Measurements from ENCODE around the gene HOXB3. TPM values are rescaled to one million over a fixed set of nuclear protein-coding genes. Genes with fewer than 3 reads are reported as not detected.

The HOXB3 gene
- total and polyA plus RNA-seq, 2 of the 4 experiments (the other 2 are of a cell fraction) = 6.3 to 59.6 TPM

DNA sequence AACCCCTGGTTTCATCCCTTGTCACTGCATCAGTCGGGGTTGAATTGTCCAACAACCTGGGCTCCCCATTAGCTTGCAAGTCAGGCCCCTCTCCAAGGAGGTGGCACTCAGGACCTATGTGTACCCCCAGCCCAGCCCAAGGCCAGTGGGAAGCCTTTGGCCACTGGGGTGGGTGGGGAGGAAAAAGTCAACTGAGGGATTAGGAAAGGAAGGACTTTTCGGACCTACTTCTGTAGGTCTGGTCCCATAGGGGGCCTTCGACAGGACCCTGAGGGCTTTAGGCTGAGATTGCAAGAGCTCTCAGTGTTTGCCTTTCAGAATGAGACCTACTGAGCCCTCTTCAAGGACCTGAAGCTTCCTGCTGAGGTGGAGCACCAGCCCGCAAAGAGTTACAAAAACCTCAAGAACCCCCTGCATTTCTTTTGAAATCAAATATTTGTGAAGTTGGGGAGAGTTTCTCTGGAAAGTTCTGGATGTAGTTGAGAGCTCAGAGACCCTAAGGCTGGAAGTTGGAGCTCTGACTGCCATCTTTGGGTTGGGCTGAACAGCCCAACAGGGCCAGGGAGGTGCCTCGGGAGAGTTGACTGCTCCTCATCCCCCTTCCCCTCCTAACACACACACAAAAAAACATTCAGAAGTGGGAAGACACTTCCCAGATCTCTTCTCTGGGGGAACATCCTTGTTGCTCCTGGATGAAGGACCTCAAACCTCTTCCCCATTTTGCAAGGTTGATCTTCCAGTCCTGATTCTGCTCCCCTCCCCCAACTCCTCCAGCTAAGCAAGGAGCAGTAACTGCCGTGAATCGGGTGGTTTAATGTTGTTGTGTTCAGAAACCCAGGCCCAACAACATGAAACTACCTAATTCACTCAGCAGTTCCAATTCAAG is 41.9 kb upstream of the HOXB3 start:
- Histone ChIP-seq H4K20me1 (ENCODE audit: insufficient read depth, low read length) (peaks cover 3% of the 10 kb centered on the region; the same call in 1 of the 2 replicates), H3K4me1 (ENCODE audit: control insufficient read depth, insufficient read depth, low read length) (no peaks in the 10 kb centered on the region), H4K91ac (ENCODE audit: insufficient read depth, low read depth, low read length) (no peak overlapping the region), H3K9me3 (ENCODE audit: control insufficient read depth, insufficient read depth, low read length) (peaks cover 39% of the 10 kb centered on the region), H4K5ac (ENCODE audit: low read depth, low read length) (no peak overlapping the region), H3K79me1 (ENCODE audit: low read depth in 1 of 2, low read length in 2 of 2) (no peaks in the 10 kb centered on the region), H3K36me3 (ENCODE audit: control insufficient read depth, insufficient read depth, low read length) (no peaks in the 10 kb centered on the region), H3K27ac (ENCODE audit: insufficient read depth, low read length) (no peak overlapping the region), H3K14ac (replicated peaks; ENCODE audit: low read depth, low read length) (no peak overlapping the region), H3K23ac (ENCODE audit: low read depth, low read length) (no peak overlapping the region), H3K4me3 (ENCODE audit: insufficient read depth, low read depth, low read length) (no peak overlapping the region), H3K4ac (ENCODE audit: low read depth, low read length) (no peak overlapping the region), H2BK120ac (ENCODE audit: low read depth, low read length) (no peak overlapping the region), H3K27me3 (ENCODE audit: control insufficient read depth, insufficient read depth, low read length) (peaks cover 98% of the 10 kb centered on the region), H3K4me2 (ENCODE audit: low read depth, low read length) (no peak overlapping the region), H2BK15ac (ENCODE audit: low read depth, low read length) (no peak overlapping the region), H3K9me1 (ENCODE audit: insufficient read depth, low read length) (no peaks in the 10 kb centered on the region), H3K18ac (ENCODE audit: low read depth, low read length) (no peak overlapping the region), H3K9ac (ENCODE audit: low read depth, low read length) (no peak overlapping the region), H2BK5ac (ENCODE audit: low read depth, low read length, poor library complexity, severe bottlenecking) (no peak overlapping the region), H3K56ac (ENCODE audit: extremely low read depth, insufficient read depth, low read length) (no peak overlapping the region), H2AFZ (replicated peaks; ENCODE audit: low read length, poor library complexity) (no peak overlapping the region), H2AK5ac (ENCODE audit: low read depth, low read length) (no peak overlapping the region), H2BK20ac (ENCODE audit: low read depth, low read length) (no peak overlapping the region), H4K8ac (ENCODE audit: low read depth in 2 of 2, low read length in 2 of 2) (no peak overlapping the region), H2AK9ac (replicated peaks; ENCODE audit: low read depth, low read length, poor library complexity) (no peak overlapping the region)
- ChIA-PET CTCF (no interaction called here), POLR2A (ENCODE audit: unreplicated experiment) (no interaction called here)
- intact Hi-C loops (cut with micrococcal nuclease) = no loop called here
- WGBS, 2 experiments (ENCODE audit: extremely low coverage in 2 of 2, insufficient read length in 1 of 2) = 0% methylated on average over 1 of the region's 7 CpGs; no CpG with 5 or more reads in 1 of the 2 experiments
- TF ChIP-seq, protein P1, sequence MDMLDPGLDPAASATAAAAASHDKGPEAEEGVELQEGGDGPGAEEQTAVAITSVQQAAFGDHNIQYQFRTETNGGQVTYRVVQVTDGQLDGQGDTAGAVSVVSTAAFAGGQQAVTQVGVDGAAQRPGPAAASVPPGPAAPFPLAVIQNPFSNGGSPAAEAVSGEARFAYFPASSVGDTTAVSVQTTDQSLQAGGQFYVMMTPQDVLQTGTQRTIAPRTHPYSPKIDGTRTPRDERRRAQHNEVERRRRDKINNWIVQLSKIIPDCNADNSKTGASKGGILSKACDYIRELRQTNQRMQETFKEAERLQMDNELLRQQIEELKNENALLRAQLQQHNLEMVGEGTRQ (IDR thresholded peaks at IDR 0.05; ENCODE audit: low read depth, low read length) = no peak
- TF ChIP-seq MXI1 (IDR thresholded peaks at IDR 0.05; ENCODE audit: borderline replicate concordance, low read depth, low read length) (no peak), RCOR1 (IDR thresholded peaks at IDR 0.05; ENCODE audit: insufficient replicate concordance, low read length) (no peak), MAFK (IDR thresholded peaks at IDR 0.05; ENCODE audit: low read depth, low read length) (no peak), BHLHE40 (IDR thresholded peaks at IDR 0.05; ENCODE audit: low read depth, low read length) (no peak), RFX5 (IDR thresholded peaks at IDR 0.05; ENCODE audit: low read depth, low read length) (no peak), RAD21 (IDR thresholded peaks at IDR 0.05; ENCODE audit: low read length) (no peak), CEBPB (IDR thresholded peaks at IDR 0.05; ENCODE audit: low read depth, low read length) (no peak), MAZ (IDR thresholded peaks at IDR 0.05; ENCODE audit: borderline replicate concordance, low read depth, low read length) (no peak), NFE2L2 (IDR thresholded peaks at IDR 0.05; ENCODE audit: low read depth, low read length) (no peak), SMC3 (IDR thresholded peaks at IDR 0.05; ENCODE audit: low read depth, low read length) (no peak), POLR2A (IDR thresholded peaks at IDR 0.05; ENCODE audit: low read depth, low read length) (no peak), CHD1 (IDR thresholded peaks at IDR 0.05; ENCODE audit: low read depth, low read length) (no peak)
- TF ChIP-seq, protein P2, sequence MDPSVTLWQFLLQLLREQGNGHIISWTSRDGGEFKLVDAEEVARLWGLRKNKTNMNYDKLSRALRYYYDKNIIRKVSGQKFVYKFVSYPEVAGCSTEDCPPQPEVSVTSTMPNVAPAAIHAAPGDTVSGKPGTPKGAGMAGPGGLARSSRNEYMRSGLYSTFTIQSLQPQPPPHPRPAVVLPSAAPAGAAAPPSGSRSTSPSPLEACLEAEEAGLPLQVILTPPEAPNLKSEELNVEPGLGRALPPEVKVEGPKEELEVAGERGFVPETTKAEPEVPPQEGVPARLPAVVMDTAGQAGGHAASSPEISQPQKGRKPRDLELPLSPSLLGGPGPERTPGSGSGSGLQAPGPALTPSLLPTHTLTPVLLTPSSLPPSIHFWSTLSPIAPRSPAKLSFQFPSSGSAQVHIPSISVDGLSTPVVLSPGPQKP (IDR thresholded peaks at IDR 0.05; ENCODE audit: borderline replicate concordance, low read depth, low read length) = no peak
- DNase-seq (no peak), ATAC-seq (ENCODE audit: low read depth) (no peak)
- dilution Hi-C loops (cut with HindIII; ENCODE audit: low sequenced_read_pairs, unreplicated experiment) = no loop called here
- in situ Hi-C loops (cut with MboI; ENCODE audit: low sequenced_read_pairs) = no loop called here
- BruUV-seq (replicated peaks) = no TSS peak
